NCI-H82 (cell line): ENCODE measurements around the gene ZNF829.
A peak's percentile ranks its signal among the peaks of the same experiment; 100 is the strongest.

Experiments
- DNase-seq: peaks from one replicate; lab custom pipeline; 2025; lab: John Stamatoyannopoulos, UW

The ZNF829 gene

GRCh38 chr19:36915992-36916830 lies at the start of gene ZNF829, which contains the start of gene ZNF568:
ZNF829 (minus strand) TSS chr19:36916291; CDS start chr19:36915167, 1,124 bp downstream.
ZNF568 (plus strand) TSS chr19:36916332; CDS start chr19:36922771, 6,439 bp downstream.
- peak; percentile 88 for DNase-seq

DNA sequence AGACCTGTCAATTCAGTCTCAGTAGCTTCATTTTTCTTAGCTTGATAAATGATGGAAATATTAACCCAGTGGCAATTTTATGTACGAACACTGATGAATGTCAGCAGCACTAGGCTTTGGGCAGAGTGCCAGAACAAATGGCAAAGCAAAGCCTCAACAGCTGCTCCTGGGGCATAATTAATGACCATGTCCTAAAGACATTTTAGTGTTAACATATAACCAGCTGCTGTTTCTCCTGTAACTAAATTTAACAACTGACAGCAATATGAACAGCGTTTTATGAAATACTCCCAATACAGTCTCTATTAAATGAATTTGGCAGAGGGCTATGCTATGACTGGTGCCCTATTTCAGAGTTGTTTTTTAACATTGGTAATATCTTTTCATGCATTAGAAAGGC lies 47.2 kb upstream of the ZNF829 start:
- DNase-seq: peak; percentile 71

DNA sequence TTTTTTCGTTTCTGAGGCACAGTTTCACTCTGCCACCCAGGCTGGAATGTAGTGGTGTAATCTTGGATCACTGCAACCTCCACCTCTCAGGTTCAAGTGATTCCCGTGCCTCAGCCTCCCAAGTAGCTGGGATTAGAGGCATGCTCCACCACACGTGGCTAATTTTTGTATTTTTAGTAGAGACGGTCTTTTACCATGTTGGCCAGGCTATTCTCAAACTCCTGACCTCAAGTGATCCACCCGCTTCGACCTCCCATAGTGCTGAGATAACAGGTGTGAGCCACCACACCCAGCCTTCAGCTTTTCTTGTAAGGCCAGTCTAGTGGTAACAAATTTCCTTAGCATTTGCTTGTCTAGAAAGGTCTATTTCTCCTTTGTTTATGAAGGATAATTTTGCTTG lies 46.3 kb upstream of the ZNF829 start:
- no peak for DNase-seq

- DNase-seq: no peak
Measured at GRCh38 chr19:36950335-36951119, 34.4 kb upstream of the ZNF829 start.

GRCh38 chr19:36939153-36939552 lies 23.1 kb upstream of the ZNF829 start:
- peak; percentile 13 for DNase-seq

GRCh38 chr19:36931684-36932083 lies 15.6 kb upstream of the ZNF829 start:
- no peak for DNase-seq

- no peak for DNase-seq
Measured at GRCh38 chr19:36918090-36918489, 2.0 kb upstream of the ZNF829 start.

DNA sequence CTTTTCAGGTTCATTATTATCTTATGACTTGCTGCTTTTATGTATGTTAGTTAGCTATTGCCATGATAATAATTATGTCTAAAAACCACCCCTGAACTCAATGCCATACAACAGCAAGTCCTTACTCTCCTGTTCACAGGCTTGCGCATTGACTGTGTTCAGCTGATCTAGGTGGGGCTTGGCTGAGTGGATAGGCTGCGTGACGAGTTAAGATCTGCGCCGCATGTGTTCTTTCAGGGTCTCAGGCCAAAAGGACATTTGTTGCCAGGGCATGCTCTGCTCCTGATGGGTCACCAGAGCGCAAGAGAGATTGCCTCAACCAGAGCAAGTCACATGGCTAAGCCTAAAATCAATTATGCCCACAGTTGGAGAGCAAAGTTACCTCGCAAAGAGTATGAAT lies 900 bp upstream of the ZNF829 start:
- peak; percentile 14 for DNase-seq

- DNase-seq: no peak
Measured at GRCh38 chr19:36898422-36898821, 17.7 kb downstream of the ZNF829 start.

GRCh38 chr19:36894849-36895383 lies 21.2 kb downstream of the ZNF829 start:
- DNase-seq: no peak

DNA sequence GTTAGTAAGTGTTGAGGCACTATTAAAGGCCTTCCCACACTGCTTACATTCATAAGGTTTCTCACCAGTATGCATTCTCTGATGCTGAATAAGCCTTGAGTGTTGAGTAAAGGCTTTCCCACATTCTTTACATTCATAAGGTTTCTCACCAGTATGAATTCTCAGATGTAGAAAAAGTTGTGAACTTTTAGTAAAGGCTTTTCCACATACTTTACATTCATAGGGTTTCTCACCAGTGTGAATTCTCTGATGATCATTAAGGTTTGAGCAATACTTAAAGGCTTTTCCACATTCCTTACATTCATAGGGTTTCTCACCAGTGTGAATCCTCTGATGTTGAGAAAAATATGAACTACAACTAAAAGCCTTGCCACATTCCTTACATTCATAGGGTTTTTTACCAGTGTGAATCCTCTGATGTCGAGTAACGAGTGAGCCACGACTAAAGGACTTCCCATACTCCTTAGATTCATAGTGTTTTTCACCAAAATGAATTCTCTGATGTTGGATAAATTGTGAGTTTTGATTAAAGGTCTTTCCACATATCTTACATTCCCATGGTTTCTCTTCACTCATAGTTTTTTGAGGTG lies 24.2 kb downstream of the ZNF829 start:
- DNase-seq: no peak

GRCh38 chr19:36876993-36877938 lies 38.8 kb downstream of the ZNF829 start:
- DNase-seq: no peak

DNA sequence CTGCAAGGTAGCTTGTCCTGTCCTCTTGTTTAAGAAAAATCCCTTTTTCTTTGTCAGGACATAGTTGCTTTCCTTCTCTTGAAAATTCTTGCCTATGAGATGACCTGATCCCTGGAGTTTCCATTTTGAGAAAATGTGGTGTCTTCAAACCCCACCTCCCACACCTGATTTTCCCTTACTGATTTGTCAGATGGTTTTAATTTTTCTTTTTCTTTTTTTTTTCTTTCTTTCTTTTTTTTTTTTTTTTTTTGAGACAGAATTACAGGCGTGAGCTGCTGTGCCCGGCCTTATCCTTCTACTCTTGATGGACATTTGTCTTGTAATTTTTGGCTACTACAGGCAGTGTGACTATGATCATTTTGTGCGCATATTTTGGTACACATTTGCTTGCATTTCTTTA lies 64.2 kb downstream of the ZNF829 start:
- DNase-seq: no peak

DNA sequence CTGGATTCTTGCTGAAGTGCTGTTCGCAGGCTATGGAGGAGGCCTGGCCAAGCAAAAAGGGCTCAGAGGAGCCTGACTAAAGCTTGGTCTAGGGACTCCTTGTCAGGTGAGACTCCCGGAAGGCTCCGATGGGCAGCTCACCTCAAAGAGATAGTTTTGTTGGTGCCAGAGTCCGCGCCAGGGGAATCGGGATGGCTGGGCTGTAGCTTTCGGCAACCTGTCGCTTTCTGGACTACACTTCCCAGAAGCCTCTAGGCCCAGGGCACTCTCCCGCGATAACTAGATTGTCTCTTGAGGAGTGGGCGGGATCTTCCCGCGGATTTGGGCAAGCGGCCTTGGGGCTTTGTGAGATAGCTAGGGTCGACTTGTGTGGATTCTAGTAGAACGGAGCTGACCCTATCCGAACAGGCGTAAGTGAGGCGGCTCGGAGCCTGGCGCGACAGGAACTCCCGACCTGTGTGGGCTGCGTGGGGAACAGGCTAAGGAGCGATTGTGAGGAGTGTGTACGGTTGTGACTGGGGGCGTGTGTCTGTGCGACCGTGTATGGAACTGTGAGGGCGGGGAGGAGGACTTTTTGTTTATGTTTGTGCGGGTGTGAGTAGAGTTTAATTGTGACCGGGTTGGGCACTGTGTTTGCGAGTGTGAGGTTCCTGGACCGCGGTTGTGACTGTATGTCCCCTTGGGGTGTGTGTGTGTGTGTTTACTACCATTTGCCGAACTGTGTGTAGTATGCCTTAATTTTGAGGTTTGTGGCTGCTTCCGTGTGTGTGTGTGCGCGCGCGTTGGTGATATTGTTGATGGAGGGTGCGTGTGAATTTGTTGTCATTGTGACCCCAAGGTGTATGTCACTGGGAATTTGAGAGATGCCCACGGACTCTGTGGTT lies 65.3 kb downstream of the ZNF829 start, which contains the start of gene ZNF345:
Gene ZNF345, plus strand, starts transcription at position 318 of the 884 bp plus-strand sequence. CDS start 25,955 bp downstream, outside the sequence.
- peak; percentile 99 for DNase-seq

GRCh38 chr19:36849701-36850558 lies 66.2 kb downstream of the ZNF829 start:
- peak; percentile 95 for DNase-seq

GRCh38 chr19:36847968-36848367 lies 68.1 kb downstream of the ZNF829 start:
- no peak for DNase-seq

DNA sequence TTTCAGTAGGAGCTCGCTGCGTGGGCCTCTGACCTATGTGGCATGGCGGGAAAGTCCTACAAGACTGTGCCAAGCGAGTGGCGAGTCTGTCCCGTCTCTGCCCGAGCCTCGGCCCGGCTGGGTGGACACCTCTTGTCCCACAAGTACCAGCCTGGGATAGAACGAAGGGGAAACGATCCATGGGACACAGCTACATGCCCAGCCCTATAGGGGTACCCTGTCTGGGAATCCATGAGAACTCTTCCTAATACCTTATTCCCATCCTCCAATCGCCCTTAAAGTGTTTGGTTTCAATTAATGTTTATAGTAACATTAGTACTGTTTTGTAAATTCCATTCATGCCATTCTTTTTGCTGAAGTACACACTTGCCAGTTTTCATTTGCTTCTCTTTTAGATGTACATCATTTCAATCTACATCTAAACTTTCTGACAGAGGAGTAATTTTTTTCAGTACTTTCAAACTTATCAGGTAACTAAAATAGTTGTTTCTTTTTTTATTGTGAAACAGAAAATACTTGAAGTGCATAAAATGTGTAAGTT lies 77.2 kb downstream of the ZNF829 start:
- no peak for DNase-seq
